OCI-LY7 (cell line): Measurements from ENCODE around the gene ABCC4. TPM values are rescaled to one million over a fixed set of nuclear protein-coding genes. Genes with fewer than 3 reads are reported as not detected.

Source experiments
- BruUV-seq: library from RNA; stranded (reverse); fragments of 400-500 nt; replicated peaks from 2 replicates; lab custom pipeline; 2021; lab: Mats Ljungman, UMichigan
- CTCF ChIA-PET: fragments of 300-600 bp; sonication (Branson Sonifier 250); formaldehyde crosslinking; loops from one replicate; lab custom pipeline; 2022; ENCODE audit warnings: antibody characterized with exemption; ENCODE audit not compliant: unreplicated experiment; lab: Charles Lee
- POLR2A ChIA-PET: fragments of 300-600 bp; sonication (Branson Sonifier 250); formaldehyde crosslinking; loops from one replicate; lab custom pipeline; 2022; ENCODE audit warnings: antibody characterized with exemption; lab: Charles Lee
- DNase-seq: peaks from one replicate; pipeline ENCODE4 v3.0.0-alpha.2; 2015; ENCODE audit warnings: low spot score
- H2AFZ ChIP-seq: fragments of 200-600 bp; sonication (generic), shearing (Covaris generic); 2 replicates; pipeline ENCODE4 v1.6.1; 2014; ENCODE audit warnings: mild to moderate bottlenecking, antibody characterized with exemption, low read length, moderate library complexity
- H3K27ac ChIP-seq: fragments of 200-600 bp; sonication (generic); 2 replicates; pipeline ENCODE4 v1.5.1; 2014; ENCODE audit warnings: mixed run types, low read depth, mild to moderate bottlenecking, moderate library complexity, low read length, inconsistent platforms; ENCODE audit not compliant: poor library complexity, severe bottlenecking
- H3K36me3 ChIP-seq: fragments of 200-600 bp; sonication (generic); 2 replicates; pipeline ENCODE4 v1.6.1; 2014; ENCODE audit warnings: mild to moderate bottlenecking, antibody characterized with exemption, low read length, moderate library complexity, mixed read lengths; ENCODE audit not compliant: insufficient read depth
- H3K4me1 ChIP-seq: fragments of 200-600 bp; sonication (generic); 2 replicates; pipeline ENCODE4 v1.5.1; 2014; ENCODE audit warnings: mild to moderate bottlenecking, low read length; ENCODE audit not compliant: insufficient read depth, poor library complexity, severe bottlenecking
- H3K4me2 ChIP-seq: fragments of 200-600 bp; sonication (generic); 2 replicates; pipeline ENCODE4 v1.6.1; 2014; ENCODE audit warnings: mild to moderate bottlenecking, low read length
- H3K4me3 ChIP-seq: fragments of 200-600 bp; sonication (generic); 2 replicates; pipeline ENCODE4 v1.5.1; 2014; ENCODE audit warnings: mild to moderate bottlenecking, low read depth, low read length; ENCODE audit not compliant: poor library complexity, severe bottlenecking
- H3K79me2 ChIP-seq: fragments of 200-600 bp; sonication (generic); 2 replicates; pipeline ENCODE4 v1.6.1; 2016; ENCODE audit warnings: low read depth, mild to moderate bottlenecking, low read length, moderate library complexity, mixed read lengths; ENCODE audit not compliant: insufficient read depth
- H3K9me2 ChIP-seq: fragments of 200-600 bp; sonication (generic); 2 replicates; pipeline ENCODE4 v1.6.1; 2016; ENCODE audit warnings: mild to moderate bottlenecking, low read length, mixed read lengths; ENCODE audit not compliant: insufficient read depth
- H3K9me3 ChIP-seq: fragments of 200-600 bp; sonication (generic); 2 replicates; pipeline ENCODE4 v1.6.1; 2014; ENCODE audit warnings: mild to moderate bottlenecking, mixed run types, low read length, mixed read lengths
- H4K20me1 ChIP-seq: fragments of 200-600 bp; sonication (generic); 2 replicates; pipeline ENCODE4 v1.6.1; 2014; ENCODE audit warnings: mild to moderate bottlenecking, antibody characterized with exemption, low read length, moderate library complexity, mixed read lengths; ENCODE audit not compliant: insufficient read depth
- CTCF ChIP-seq: fragments of 200-600 bp; sonication (generic); conservative IDR thresholded peaks from 2 replicates; pipeline ENCODE4 v1.5.1; 2014; ENCODE audit warnings: mild to moderate bottlenecking, antibody characterized with exemption, low read length, moderate library complexity, mixed read lengths
- EZH2phosphoT487 ChIP-seq: fragments of 200-600 bp; sonication (generic); IDR thresholded peaks from 2 replicates; pipeline ENCODE4 v1.6.1; 2018; ENCODE audit warnings: low read depth, borderline replicate concordance, mild to moderate bottlenecking, mixed run types, antibody characterized with exemption, low read length, moderate library complexity, mixed read lengths
- intact Hi-C: fragments of 100-400 bp; cut with micrococcal nuclease; formaldehyde crosslinking; loops from one replicate; pipeline ENCODE4 v1.10.0; 2022; ENCODE audit not compliant: unreplicated experiment
- total RNA-seq, 2 experiments: library from RNA; depleted of rRNA in 1 of 2; stranded (reverse); fragments of >200 nt in 1 of 2; shearing (Covaris generic) in 1 of 2; gene quantifications; 2 replicates each; pipeline ENCODE4 v1.2.3, GENCODE V29; 2014 to 2022

The ABCC4 gene
- total RNA-seq, 2 experiments from 2014 or later: 7.3 to 7.8 TPM

GRCh38 chr13:95248953-95249352, 52.3 kb downstream of the ABCC4 start:
- no peak overlapping the region for H3K4me3 ChIP-seq
- H3K9me3 ChIP-seq: no peaks in the 10 kb centered on the region
- no peak overlapping the region for H2AFZ ChIP-seq
- no TSS peak for BruUV-seq
- no peaks in the 10 kb centered on the region for H3K9me2 ChIP-seq
- H3K27ac ChIP-seq: no peak overlapping the region
- intact Hi-C loops: no loop called here
- no peak overlapping the region for H3K4me2 ChIP-seq
- H3K36me3 ChIP-seq: no peaks in the 10 kb centered on the region; the same call in 1 of the 2 replicates
- ChIA-PET CTCF (no interaction called here), POLR2A (no interaction called here)
- no peak for TF ChIP-seq CTCF
- no peak for TF ChIP-seq EZH2phosphoT487
- H3K4me1 ChIP-seq: no peaks in the 10 kb centered on the region
- H3K79me2 ChIP-seq: no peaks in the 10 kb centered on the region
- no peak for DNase-seq
- no peaks in the 10 kb centered on the region for H4K20me1 ChIP-seq

GRCh38 chr13:95247852-95248251, 53.4 kb downstream of the ABCC4 start:
- no TSS peak for BruUV-seq
- intact Hi-C loops: no loop called here
- Histone ChIP-seq H3K4me1 (no peaks in the 10 kb centered on the region), H2AFZ (no peak overlapping the region), H3K9me3 (no peaks in the 10 kb centered on the region), H3K4me2 (no peak overlapping the region), H3K36me3 (no peaks in the 10 kb centered on the region; the same call in 1 of the 2 replicates), H3K9me2 (no peaks in the 10 kb centered on the region), H3K4me3 (no peak overlapping the region), H3K79me2 (no peaks in the 10 kb centered on the region), H4K20me1 (no peaks in the 10 kb centered on the region), H3K27ac (no peak overlapping the region)
- no peak for DNase-seq
- TF ChIP-seq CTCF: no peak
- no peak for TF ChIP-seq EZH2phosphoT487
- ChIA-PET CTCF (no interaction called here), POLR2A (interaction anchor here (0.7 to 0.9 kb wide), 2 partner anchors 13 to 33 kb away, joined by 3 read pairs; no protein-coding TSS in a partner anchor)

- ChIA-PET POLR2A (interaction anchor here (0.9 kb wide), 1 partner anchor 33 kb away, joined by 3 read pairs; no protein-coding TSS in a partner anchor), CTCF (no interaction called here)
- no peak overlapping the region for H2AFZ ChIP-seq
- no peaks in the 10 kb centered on the region for H4K20me1 ChIP-seq
- no peaks in the 10 kb centered on the region for H3K9me3 ChIP-seq
- no peak for TF ChIP-seq CTCF
- TF ChIP-seq EZH2phosphoT487: no peak
- no peaks in the 10 kb centered on the region for H3K36me3 ChIP-seq
- H3K4me1 ChIP-seq: no peaks in the 10 kb centered on the region
- no peaks in the 10 kb centered on the region for H3K9me2 ChIP-seq
- no peak overlapping the region for H3K4me2 ChIP-seq
- DNase-seq: no peak
- H3K4me3 ChIP-seq: no peak overlapping the region
- BruUV-seq: no TSS peak
- H3K27ac ChIP-seq: no peak overlapping the region
- intact Hi-C loops: no loop called here
- H3K79me2 ChIP-seq: no peaks in the 10 kb centered on the region
Measured at GRCh38 chr13:95247171-95247570, 54.1 kb downstream of the ABCC4 start.
